ENCODE data around the gene SLC13A5.

SLC13A5 gene

DNA sequence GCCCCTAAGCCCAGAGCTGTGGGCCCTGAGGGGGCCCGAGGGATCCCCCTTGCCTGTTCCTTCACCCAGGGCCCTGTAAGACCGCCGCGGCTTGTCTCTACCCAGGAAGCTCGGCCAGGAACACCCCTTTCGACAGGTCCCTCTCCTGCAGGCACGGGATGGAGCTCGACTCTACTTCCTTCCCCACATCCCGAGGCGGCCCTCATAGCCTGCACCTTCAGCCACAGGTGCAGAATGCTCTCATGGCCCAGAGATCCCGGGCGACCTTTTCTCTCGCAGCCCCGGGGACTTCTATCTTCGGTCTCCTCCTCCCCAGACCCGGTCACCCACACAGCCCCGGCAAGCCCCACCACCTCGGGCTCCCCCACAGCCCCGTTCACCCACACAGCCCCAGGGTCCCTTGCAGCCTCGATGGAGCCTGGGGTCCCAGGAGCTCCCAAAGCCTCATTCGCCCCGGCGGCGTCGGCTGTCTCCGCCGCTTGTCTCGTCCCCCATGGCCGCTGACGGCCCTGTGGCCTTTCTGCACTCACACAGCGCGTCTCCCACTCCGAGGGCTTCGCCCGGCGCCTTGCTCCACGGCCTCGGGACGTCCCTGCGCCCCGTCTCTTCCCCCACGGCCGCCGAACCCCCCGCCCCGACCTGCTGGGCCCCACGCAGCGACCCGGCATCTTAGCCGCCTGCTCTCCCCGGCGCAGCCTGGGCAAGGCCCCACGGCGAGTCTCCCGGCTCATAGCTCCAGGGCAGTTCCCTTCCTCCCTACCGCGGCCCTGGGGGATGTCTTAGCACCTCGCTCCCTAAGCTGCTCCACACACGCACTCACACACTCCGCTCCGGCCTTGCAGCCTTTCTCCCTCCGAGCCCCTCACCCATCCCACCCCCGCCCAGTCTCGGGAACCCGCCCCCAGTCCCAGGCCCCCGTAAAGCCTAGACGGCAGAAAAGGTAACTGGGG is 73.3 kb downstream of the SLC13A5 start:
- DNase-seq (ENCODE audit: low read depth in 3 of 3, low spot score in 1 of 3): no peak

DNA sequence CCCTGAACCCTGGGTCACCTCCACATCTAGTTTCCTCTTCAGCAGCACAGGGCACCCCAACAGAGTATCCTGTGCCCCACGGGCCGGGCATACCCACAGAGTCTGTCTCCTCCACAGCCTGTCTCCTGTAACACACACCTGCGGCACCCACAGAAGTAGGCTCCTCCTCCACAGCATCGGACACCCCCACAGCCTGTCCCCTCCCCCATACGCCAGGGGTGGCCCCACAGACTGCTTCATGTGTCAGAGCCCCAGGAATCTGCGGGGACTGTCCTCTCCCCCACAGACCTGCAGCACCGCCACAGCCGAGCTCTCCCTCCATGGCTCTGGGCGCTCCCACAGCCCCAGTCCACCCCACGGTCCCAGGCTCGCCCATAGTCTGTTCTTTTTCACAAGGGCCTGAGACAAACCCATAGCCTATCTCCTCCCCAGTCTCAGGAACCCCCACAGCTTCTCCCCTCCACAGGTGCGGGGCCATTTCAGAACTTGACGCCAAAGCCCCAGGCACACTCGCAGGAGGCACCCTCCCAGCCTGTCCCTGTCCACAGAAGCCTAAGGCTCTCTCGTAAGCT is 74.1 kb downstream of the SLC13A5 start:
- DNase-seq (ENCODE audit: low read depth in 3 of 3, low spot score in 1 of 3): no peak

DNA sequence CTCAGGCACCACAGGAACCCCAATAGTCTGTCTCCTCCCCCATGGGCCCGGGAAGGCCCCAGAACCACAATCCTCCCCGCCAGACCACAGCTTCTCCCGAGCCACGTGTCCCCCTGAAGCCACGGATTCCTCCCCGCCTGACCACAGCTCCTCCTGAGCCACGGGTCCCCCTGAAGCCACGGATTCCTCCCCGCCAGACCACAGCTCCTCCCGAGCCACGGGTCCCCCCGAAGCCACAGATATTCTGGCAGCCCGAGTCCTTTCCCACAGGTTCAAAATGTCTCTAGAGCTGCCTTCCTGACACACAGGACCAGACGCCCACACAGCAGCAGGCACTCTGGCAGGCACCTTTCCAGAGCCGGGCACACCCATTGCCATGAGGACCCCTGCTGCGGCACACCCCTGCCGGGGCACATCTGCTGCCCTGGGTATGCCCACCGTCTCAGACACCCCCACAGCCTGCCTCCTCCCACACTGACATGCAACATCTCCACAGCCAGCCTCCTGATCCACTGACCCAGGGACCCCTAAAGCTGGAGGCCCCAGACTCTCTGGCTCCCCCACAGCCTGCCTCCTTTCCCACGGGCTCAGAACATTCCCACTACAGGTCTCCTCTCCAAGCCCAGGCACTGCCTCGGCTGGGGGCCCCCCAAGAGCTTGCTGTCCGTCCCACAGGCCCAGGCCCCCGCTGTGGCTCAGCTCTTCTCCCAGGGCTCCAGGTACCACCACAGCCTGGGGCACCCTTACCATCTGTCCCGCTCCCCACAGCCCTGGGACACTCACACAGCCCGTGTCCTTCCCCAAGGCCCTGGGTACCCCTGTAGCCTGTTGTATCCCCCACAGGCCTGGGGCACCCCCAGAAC is 74.9 kb downstream of the SLC13A5 start:
- DNase-seq (ENCODE audit: low read depth in 3 of 3, low spot score in 1 of 3): no peak

DNA sequence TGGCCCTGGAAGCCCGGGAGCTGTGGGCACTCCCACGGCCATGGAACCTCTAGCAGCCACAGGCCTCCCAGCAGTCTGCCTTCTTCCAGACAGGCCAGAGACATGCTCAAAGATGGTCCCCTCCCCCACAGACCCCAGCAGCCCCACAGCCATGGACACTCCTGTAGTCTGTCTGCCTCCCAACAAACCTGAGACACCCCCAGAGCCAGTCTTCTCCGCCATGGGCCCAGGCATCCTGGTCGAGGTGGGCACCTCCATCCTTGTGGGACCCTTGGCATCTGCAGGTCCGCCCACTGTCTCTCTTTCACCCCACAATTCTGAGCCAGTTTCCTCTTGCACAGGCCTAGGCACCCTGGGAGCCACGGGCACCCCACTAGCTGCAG is 75.7 kb downstream of the SLC13A5 start:
- no peak for DNase-seq (ENCODE audit: low read depth in 3 of 3, low spot score in 1 of 3)

DNA sequence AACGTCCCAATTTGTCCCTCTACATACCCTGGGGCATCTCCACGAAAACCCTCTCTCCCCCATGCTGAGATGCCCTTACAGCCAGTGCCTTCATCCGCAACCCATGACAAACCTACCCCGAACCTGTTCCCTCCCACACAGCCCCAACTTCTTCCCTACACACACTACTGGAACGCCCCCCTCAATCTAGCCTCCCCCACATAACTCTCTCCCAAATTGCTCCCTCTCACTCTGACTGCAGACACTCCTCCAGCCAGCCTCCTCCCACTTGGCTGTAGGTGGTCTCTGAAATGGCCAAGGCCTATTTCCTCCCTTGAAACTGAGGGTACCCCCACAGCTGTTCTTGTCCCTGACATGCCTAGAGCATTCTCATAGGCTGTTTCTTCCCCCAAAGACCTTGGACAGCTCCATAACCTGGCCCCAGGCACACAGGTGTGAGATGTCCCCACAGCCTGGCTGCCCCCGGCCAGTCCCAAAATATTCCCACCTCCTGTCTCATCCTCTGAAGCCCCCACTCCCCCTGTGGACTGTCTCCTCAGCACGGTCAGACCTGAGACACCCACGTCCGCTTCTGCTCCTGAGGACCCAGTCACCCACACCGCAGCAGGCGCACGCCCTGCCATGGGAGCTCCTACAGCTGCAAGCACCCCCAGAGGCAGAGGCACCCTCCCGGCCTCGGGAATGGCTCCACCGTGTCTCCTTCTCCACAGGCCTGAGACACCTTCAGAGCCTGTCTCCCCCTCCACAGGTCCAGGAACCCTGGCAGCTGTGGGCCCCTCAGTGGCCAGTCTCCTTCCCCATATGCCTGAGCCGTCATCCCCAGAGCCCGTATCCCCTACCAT is 76.3 kb downstream of the SLC13A5 start:
- DNase-seq (ENCODE audit: low read depth in 3 of 3, low spot score in 1 of 3): no peak

DNA sequence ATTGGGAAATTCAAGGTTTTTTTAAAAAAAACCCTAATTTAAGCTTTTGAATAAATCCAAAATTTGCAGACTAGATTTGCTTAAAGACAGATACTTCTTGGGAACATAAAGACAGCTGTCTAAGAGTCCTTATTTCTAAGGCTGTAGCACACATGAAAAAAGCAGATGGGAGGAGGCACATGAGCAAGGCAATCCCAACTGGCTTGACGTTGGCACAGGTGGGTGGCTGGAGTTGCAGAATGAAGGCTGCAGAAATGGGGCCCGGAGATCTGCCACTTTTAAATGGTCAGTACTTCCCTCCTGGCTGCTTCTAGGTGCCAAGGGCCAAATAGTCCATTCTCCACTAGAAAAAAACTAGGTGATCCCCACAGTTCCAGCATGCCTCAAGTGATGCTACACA is 77.1 kb downstream of the SLC13A5 start:
- DNase-seq (ENCODE audit: low read depth in 3 of 3, low spot score in 1 of 3): no peak

All from stimulated activated CD4-positive, alpha-beta T cell treated with anti-CD3 and anti-CD28 coated beads, TNF-alpha, amount 100 ng/mL, for 1 hour (primary cell).